ENCODE measurements around the gene PPP1R18.
A peak's percentile ranks its signal among the peaks of the same experiment; 100 is the strongest.

Gene PPP1R18

DNA sequence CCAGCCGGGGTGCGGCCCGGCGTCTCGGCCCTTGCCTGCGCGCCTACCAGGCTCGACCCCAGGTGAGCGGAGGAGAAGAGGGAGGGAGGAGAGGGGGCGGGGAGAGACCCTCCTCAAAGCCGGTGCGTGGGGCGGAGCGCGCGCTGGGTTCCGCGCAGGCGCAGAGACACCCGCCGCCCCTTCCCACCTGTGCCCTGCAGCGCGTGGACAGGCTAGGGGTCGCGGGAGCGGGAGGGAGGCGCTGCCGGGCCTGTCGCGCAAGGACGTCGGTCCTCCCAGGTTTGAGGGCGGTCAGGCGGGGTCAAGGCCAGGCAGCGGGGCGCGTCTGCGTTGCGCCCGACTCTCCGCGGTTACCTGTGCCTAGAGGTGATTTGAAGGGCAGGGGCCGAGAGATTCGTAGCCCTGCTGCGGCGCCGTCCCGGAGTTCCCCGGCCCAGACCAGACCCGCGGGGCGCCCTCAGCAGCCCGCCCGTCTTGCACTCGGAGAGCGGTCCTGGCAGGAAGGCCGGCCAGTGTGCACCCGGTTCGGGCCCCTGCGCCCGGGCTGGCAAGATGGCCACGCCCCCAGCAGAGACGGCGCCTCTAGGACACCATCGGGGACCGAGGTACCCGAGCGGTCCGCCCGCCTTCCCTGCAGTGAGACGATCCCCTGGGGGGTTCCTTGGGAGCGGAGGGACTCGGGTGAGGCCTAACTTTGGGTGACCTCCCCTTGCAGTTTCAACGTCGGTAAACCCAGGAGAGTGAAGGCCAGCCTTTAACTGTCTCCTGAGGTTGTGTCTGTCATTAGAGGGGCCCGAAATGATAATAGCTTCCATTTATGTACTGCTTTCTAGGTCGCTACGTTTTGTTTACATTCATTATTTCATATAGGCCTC, 39.0 kb downstream of the PPP1R18 start:
- peaks cover 7% of the 10 kb centered on the region for H3K4me1 ChIP-seq (ENCODE audit: control insufficient read depth, insufficient read depth, low read length)

DNA sequence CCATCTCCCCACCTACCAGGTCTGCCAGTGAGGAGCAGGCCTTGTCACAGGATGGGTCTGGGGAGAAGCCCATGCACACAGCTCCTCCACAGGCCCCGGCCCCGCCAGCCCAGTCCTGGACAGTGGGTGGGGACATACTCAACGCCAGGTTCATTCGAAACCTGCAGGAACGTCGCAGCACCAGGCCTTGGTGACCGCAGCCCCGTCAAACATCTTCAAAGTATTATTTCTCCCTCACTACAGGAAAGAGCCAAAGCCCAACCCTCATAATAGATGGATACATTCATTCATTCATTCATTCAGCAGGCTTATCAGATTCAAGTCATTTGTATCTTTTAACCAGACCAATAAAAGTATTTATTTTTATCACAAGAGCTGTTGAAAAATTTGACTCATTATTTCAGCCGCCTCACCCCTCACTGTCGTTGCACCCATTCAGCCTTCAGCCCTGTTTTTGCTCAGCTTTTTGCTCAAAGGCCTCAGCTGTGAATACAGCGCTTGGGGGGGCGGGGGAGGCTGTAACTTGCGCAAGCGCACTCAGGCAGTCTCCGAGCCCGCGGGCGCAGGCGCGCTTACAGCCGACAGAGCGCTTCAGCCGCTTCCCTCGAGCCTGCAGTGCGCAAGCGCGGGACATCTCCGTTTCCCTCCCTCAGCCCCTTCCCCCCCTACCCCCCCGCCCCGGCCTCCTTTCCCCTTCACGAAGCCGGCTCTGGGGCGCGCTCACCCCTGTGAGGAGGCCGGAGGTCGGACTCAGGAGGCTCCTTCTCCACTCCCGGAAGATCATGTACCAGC, 39.8 kb downstream of the PPP1R18 start, which contains the start of gene C6orf136:
Gene C6orf136, plus strand, starts transcription at position 684 of the 792 bp plus-strand sequence. Its CDS starts 99 bp downstream, at position 783.
- Histone ChIP-seq H3K27ac (ENCODE audit: low read depth, low read length) (peak within 1 kb of the TSS; percentile 92), H3K4me3 (ENCODE audit: low read depth, low read length) (peak within 1 kb of the TSS; percentile 99), H3K27me3 (ENCODE audit: control insufficient read depth, insufficient read depth, low read length) (no peaks in the 10 kb centered on the region), H3K36me3 (ENCODE audit: control insufficient read depth, insufficient read depth, low read length) (peaks cover 50% of the 10 kb centered on the region), H3K9ac (ENCODE audit: low read depth, low read length) (peak within 1 kb of the TSS; percentile 92), H3K9me3 (ENCODE audit: control insufficient read depth, insufficient read depth, low read length) (no peaks in the 10 kb centered on the region), H3K4me1 (ENCODE audit: control insufficient read depth, insufficient read depth, low read length) (peaks cover 7% of the 10 kb centered on the region)

More for the DNA sequence above, 39.0 kb downstream of the PPP1R18 start:
- Histone ChIP-seq H3K27me3 (ENCODE audit: control insufficient read depth, insufficient read depth, low read length) (no peaks in the 10 kb centered on the region), H3K27ac (ENCODE audit: low read depth, low read length) (peak overlapping the region; percentile 92), H3K9ac (ENCODE audit: low read depth, low read length) (peak overlapping the region; percentile 92), H3K9me3 (ENCODE audit: control insufficient read depth, insufficient read depth, low read length) (no peaks in the 10 kb centered on the region), H3K4me3 (ENCODE audit: low read depth, low read length) (peak overlapping the region; percentile 99), H3K36me3 (ENCODE audit: control insufficient read depth, insufficient read depth, low read length) (peaks cover 52% of the 10 kb centered on the region)

DNA sequence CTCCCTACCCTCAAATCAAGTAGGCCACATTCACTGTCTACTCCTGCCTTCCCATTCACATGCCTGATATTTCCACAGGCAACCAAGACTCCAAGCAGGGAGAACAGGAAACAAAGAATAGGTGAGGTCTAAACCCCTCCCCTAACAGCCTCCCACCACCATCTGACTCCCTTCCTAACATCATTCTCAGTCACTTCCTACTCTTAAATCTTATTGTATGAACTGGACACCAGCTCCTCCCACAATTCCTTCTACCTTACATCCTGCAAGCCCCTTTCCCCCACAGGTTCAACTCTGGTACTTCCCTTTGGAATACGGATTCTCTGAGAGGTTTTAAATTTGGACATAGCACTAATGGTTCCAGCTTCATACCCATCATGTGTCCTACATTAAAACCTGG, 40.5 kb downstream of the PPP1R18 start:
- Histone ChIP-seq H3K4me3 (ENCODE audit: low read depth, low read length) (peak overlapping the region; percentile 99), H3K9me3 (ENCODE audit: control insufficient read depth, insufficient read depth, low read length) (no peaks in the 10 kb centered on the region), H3K4me1 (ENCODE audit: control insufficient read depth, insufficient read depth, low read length) (peaks cover 7% of the 10 kb centered on the region), H3K27me3 (ENCODE audit: control insufficient read depth, insufficient read depth, low read length) (no peaks in the 10 kb centered on the region), H3K36me3 (ENCODE audit: control insufficient read depth, insufficient read depth, low read length) (peaks cover 50% of the 10 kb centered on the region), H3K27ac (ENCODE audit: low read depth, low read length) (peak overlapping the region; percentile 35), H3K9ac (ENCODE audit: low read depth, low read length) (no peak overlapping the region)

DNA sequence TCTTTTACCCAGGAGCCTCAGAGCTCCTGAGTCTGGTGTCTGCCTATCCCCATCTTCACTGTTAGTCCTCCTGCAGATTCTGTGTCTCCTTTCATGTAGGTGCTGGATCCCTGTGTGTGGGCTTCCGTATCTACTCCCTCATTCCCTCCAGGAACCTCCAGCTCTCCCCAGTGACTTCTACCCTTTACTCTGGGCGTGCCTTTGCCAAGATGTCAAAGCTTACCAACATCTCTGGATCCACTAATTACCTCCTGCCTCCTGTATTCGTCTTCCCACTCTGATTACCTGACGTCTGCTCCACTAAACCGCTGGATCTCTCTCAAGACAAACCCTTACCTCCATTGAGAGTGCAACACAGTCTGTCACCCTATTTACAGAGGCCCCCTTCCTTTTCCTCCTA, 41.7 kb downstream of the PPP1R18 start:
- Histone ChIP-seq H3K9me3 (ENCODE audit: control insufficient read depth, insufficient read depth, low read length) (no peaks in the 10 kb centered on the region), H3K4me3 (ENCODE audit: low read depth, low read length) (no peak overlapping the region), H3K36me3 (ENCODE audit: control insufficient read depth, insufficient read depth, low read length) (peaks cover 58% of the 10 kb centered on the region), H3K27ac (ENCODE audit: low read depth, low read length) (no peak overlapping the region), H3K9ac (ENCODE audit: low read depth, low read length) (no peak overlapping the region), H3K4me1 (ENCODE audit: control insufficient read depth, insufficient read depth, low read length) (peaks cover 7% of the 10 kb centered on the region), H3K27me3 (ENCODE audit: control insufficient read depth, insufficient read depth, low read length) (no peaks in the 10 kb centered on the region)

DNA sequence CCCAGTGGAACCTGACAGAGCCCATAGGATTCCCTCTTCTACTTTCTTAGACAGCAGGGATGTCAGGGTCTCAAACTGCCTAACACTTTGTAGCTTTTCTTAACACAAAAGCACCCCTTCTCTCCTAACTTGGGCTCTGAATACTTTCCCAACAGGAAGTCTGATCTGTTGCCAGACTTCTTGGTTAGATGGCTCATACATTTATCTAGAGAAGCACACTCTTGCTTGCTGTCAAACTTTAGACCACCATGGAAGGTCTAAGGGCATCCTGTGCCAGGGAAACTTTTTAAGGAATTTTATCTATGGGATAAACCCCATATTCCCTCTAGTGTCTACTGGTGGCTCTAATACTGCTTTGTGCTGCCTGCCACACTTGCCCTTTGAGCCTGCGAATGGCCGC, 42.8 kb downstream of the PPP1R18 start:
- peaks cover 7% of the 10 kb centered on the region for H3K4me1 ChIP-seq (ENCODE audit: control insufficient read depth, insufficient read depth, low read length)
- H3K4me3 ChIP-seq (ENCODE audit: low read depth, low read length): no peak overlapping the region
- no peaks in the 10 kb centered on the region for H3K9me3 ChIP-seq (ENCODE audit: control insufficient read depth, insufficient read depth, low read length)
- H3K9ac ChIP-seq (ENCODE audit: low read depth, low read length): no peak overlapping the region
- H3K27ac ChIP-seq (ENCODE audit: low read depth, low read length): no peak overlapping the region
- no peaks in the 10 kb centered on the region for H3K27me3 ChIP-seq (ENCODE audit: control insufficient read depth, insufficient read depth, low read length)
- peaks cover 61% of the 10 kb centered on the region for H3K36me3 ChIP-seq (ENCODE audit: control insufficient read depth, insufficient read depth, low read length)

DNA sequence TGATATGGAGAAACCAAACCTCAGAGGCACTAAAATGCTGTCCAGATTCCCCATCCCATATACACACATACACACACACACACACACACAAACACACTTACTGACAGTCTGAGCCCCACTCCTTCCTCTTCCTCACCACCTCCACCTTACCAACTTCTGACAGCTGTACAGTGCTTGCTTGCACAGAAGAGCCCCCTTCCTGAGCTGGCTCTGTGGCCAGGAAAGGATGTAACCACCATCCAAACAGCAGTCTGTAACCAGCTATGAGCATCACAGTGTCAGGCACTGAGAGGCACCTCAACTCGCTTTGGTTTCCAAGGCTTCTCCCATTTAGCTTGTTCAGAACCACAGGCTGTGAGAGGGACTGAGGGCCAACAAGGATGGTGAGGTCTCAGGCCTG, 45.4 kb downstream of the PPP1R18 start:
- Histone ChIP-seq H3K9ac (ENCODE audit: low read depth, low read length) (no peak overlapping the region), H3K9me3 (ENCODE audit: control insufficient read depth, insufficient read depth, low read length) (no peaks in the 10 kb centered on the region), H3K27me3 (ENCODE audit: control insufficient read depth, insufficient read depth, low read length) (no peaks in the 10 kb centered on the region), H3K27ac (ENCODE audit: low read depth, low read length) (no peak overlapping the region), H3K4me3 (ENCODE audit: low read depth, low read length) (no peak overlapping the region), H3K36me3 (ENCODE audit: control insufficient read depth, insufficient read depth, low read length) (peaks cover 64% of the 10 kb centered on the region), H3K4me1 (ENCODE audit: control insufficient read depth, insufficient read depth, low read length) (no peaks in the 10 kb centered on the region)

DNA sequence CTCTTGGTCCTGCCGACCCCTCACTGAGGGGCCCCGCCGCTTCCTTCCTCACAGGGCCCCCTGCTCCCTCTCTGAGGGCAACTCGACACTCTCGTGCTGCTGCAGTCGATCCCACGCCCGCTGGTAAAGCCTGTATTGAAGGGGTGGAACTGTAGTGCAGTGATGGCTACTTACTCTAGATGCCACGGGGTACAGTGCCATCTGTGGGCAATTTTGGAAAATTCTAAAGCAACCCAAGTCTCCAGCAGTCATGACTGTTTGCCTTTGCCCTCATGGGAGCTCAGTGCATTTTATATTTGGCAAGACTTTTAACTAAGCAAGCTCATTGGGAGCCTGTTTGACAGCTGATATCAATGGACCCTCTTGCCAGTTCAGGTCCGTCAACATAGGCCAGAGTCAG, 46.0 kb downstream of the PPP1R18 start:
- H3K36me3 ChIP-seq (ENCODE audit: control insufficient read depth, insufficient read depth, low read length): peaks cover 64% of the 10 kb centered on the region

DNA sequence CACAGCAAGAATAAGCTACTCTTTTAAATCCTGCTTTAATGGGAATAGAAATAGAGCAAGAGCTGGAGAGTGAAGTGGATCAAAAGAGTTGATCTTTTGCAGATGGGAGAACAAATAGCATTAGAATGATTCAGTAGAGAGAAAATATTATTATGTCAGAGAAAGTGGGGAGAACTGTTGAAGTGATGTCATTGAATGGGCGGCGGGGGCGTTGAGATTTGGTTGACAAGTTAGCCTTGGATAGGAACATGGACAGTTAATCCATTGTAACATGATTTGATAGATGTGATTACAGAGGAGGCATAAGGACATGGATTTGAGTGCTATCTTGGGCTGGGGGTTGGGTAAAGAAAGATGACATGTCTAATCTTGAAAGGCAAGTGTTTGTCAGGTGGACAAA, 50.6 kb downstream of the PPP1R18 start:
- peaks cover 46% of the 10 kb centered on the region for H3K36me3 ChIP-seq (ENCODE audit: control insufficient read depth, insufficient read depth, low read length)
- no peaks in the 10 kb centered on the region for H3K4me1 ChIP-seq (ENCODE audit: control insufficient read depth, insufficient read depth, low read length)
- no peaks in the 10 kb centered on the region for H3K27me3 ChIP-seq (ENCODE audit: control insufficient read depth, insufficient read depth, low read length)
- no peak overlapping the region for H3K9ac ChIP-seq (ENCODE audit: low read depth, low read length)
- no peak overlapping the region for H3K4me3 ChIP-seq (ENCODE audit: low read depth, low read length)
- no peaks in the 10 kb centered on the region for H3K9me3 ChIP-seq (ENCODE audit: control insufficient read depth, insufficient read depth, low read length)
- no peak overlapping the region for H3K27ac ChIP-seq (ENCODE audit: low read depth, low read length)

More for the DNA sequence above, 46.0 kb downstream of the PPP1R18 start:
- H3K9ac ChIP-seq (ENCODE audit: low read depth, low read length): no peak overlapping the region
- H3K27ac ChIP-seq (ENCODE audit: low read depth, low read length): no peak overlapping the region
- no peaks in the 10 kb centered on the region for H3K9me3 ChIP-seq (ENCODE audit: control insufficient read depth, insufficient read depth, low read length)
- H3K4me1 ChIP-seq (ENCODE audit: control insufficient read depth, insufficient read depth, low read length): no peaks in the 10 kb centered on the region
- no peak overlapping the region for H3K4me3 ChIP-seq (ENCODE audit: low read depth, low read length)
- no peaks in the 10 kb centered on the region for H3K27me3 ChIP-seq (ENCODE audit: control insufficient read depth, insufficient read depth, low read length)

DNA sequence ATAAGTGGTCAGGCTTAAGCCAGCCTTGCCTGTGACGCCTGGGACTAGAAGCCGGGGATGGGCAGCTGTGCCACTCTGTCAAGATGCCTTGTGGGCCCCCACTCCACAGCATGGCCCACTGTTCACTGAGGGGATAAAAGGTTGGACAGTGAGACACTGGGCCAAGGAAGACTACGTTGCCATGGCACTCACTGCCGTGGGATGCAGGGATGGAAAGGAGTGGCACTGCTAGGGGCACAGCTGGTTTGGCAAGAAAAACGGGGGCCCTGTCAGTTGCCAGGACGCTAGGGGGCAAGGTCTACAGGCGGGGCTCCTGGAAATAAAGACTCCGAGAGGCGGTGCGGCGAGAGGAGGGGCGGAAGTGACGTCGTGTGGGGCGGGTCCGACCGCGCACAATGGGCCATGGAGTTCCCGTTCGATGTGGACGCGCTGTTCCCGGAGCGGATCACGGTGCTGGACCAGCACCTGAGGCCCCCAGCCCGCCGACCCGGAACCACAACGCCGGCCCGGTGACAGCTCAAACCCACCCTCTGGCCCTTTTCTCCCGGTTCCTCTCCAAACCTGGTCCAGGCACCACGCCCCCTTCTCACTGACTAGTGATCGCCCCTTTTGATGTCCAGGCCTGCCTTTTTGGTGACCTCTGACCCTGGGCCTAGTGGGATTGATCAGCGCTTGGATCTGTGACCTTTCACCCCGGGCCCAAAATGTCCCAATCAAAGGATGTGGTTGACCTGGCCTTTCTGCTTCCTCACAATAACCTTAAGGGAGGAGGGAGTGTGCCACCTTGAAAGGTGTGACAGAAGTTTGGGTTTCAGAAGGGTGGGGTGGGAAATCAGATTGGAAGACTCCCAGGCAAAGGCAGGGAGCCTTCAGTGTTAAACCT, 59.7 kb downstream of the PPP1R18 start, which contains the start of gene ATAT1:
Gene ATAT1, plus strand, starts transcription at position 391 of the 883 bp plus-strand sequence.
- peak within 1 kb of the TSS; percentile 58 for H3K9ac ChIP-seq (ENCODE audit: low read depth, low read length)
- H3K4me1 ChIP-seq (ENCODE audit: control insufficient read depth, insufficient read depth, low read length): peaks cover 10% of the 10 kb centered on the region; the same call in 1 of the 2 replicates
- H3K27me3 ChIP-seq (ENCODE audit: control insufficient read depth, insufficient read depth, low read length): no peaks in the 10 kb centered on the region
- peaks cover 68% of the 10 kb centered on the region for H3K36me3 ChIP-seq (ENCODE audit: control insufficient read depth, insufficient read depth, low read length)
- peak within 1 kb of the TSS; percentile 72 for H3K4me3 ChIP-seq (ENCODE audit: low read depth, low read length)
- H3K9me3 ChIP-seq (ENCODE audit: control insufficient read depth, insufficient read depth, low read length): no peaks in the 10 kb centered on the region
- peak within 1 kb of the TSS; percentile 82 for H3K27ac ChIP-seq (ENCODE audit: low read depth, low read length)
